H9 (cell line): ENCODE data around the gene NACC1. TPM values are rescaled to one million over a fixed set of nuclear protein-coding genes. Genes with fewer than 3 reads are reported as not detected.

ENCODE experiments used
- DNase-seq: peaks from one replicate; pipeline ENCODE4 v3.0.0-alpha.2; 2017
- H2AFZ ChIP-seq: one replicate; pipeline ENCODE4 v1.6.1; 2013; ENCODE audit warnings: mild to moderate bottlenecking, low read length, control low read depth, moderate library complexity
- H2AK5ac ChIP-seq: 2 replicates; pipeline ENCODE4 v1.6.1; 2013; ENCODE audit warnings: low read length, control low read depth, mixed read lengths; ENCODE audit not compliant: insufficient read length
- H2BK120ac ChIP-seq: one replicate; pipeline ENCODE4 v1.6.1; 2013; ENCODE audit warnings: low read depth, mild to moderate bottlenecking, low read length, control low read depth, inconsistent platforms; ENCODE audit not compliant: poor library complexity, severe bottlenecking
- H2BK12ac ChIP-seq: 2 replicates; pipeline ENCODE4 v1.6.1; 2013; ENCODE audit warnings: low read length, control low read depth, mixed read lengths, low read depth; ENCODE audit not compliant: insufficient read length
- H2BK15ac ChIP-seq: 2 replicates; pipeline ENCODE4 v1.6.1; 2013; ENCODE audit warnings: low read depth, low read length, control low read depth
- H2BK20ac ChIP-seq: one replicate; pipeline ENCODE4 v1.6.1; 2013; ENCODE audit warnings: low read depth, mild to moderate bottlenecking, low read length, control low read depth, inconsistent platforms; ENCODE audit not compliant: poor library complexity, severe bottlenecking
- H2BK5ac ChIP-seq: 2 replicates; pipeline ENCODE4 v1.6.1; 2013; ENCODE audit warnings: low read length, control low read depth, mixed read lengths; ENCODE audit not compliant: insufficient read length
- H3K14ac ChIP-seq: 2 replicates; pipeline ENCODE4 v1.6.1; 2013; ENCODE audit warnings: low read length, control low read depth; ENCODE audit not compliant: insufficient read depth
- H3K18ac ChIP-seq: 2 replicates; pipeline ENCODE4 v1.6.1; 2013; ENCODE audit warnings: low read depth, mild to moderate bottlenecking, mixed read lengths, low read length, control low read depth; ENCODE audit not compliant: insufficient read length
- H3K23ac ChIP-seq: 2 replicates; pipeline ENCODE4 v1.6.1; 2013; ENCODE audit warnings: low read length, control low read depth, mixed read lengths, low read depth; ENCODE audit not compliant: insufficient read length
- H3K23me2 ChIP-seq: 2 replicates; pipeline ENCODE4 v1.6.1; 2013; ENCODE audit warnings: low read depth, mild to moderate bottlenecking, mixed read lengths, low read length, control low read depth; ENCODE audit not compliant: insufficient read length, poor library complexity, severe bottlenecking
- H3K27ac ChIP-seq: 2 replicates; pipeline ENCODE4 v1.5.1; 2013; ENCODE audit warnings: low read length, control low read depth, mixed read lengths, low read depth; ENCODE audit not compliant: insufficient read length
- H3K27me3 ChIP-seq: 2 replicates; pipeline ENCODE4 v1.6.1; 2013; ENCODE audit warnings: low read length, control low read depth, inconsistent platforms; ENCODE audit not compliant: insufficient read depth
- H3K4ac ChIP-seq: 2 replicates; pipeline ENCODE4 v1.6.1; 2013; ENCODE audit warnings: low read depth, mild to moderate bottlenecking, control low read depth, inconsistent platforms, low read length, moderate library complexity
- H3K4me1 ChIP-seq: 2 replicates; pipeline ENCODE4 v1.6.1; 2013; ENCODE audit warnings: low read length, control low read depth, inconsistent platforms; ENCODE audit not compliant: insufficient read depth
- H3K4me2 ChIP-seq: 2 replicates; pipeline ENCODE4 v1.6.1; 2013; ENCODE audit warnings: low read length, control low read depth, mixed read lengths; ENCODE audit not compliant: insufficient read length, insufficient read depth
- H3K56ac ChIP-seq: 2 replicates; pipeline ENCODE4 v1.6.1; 2013; ENCODE audit warnings: low read depth, mild to moderate bottlenecking, mixed read lengths, low read length, control low read depth; ENCODE audit not compliant: insufficient read length
- H3K79me1 ChIP-seq: 2 replicates; pipeline ENCODE4 v1.6.1; 2013; ENCODE audit warnings: low read depth, mild to moderate bottlenecking, moderate library complexity, low read length, control low read depth, inconsistent platforms; ENCODE audit not compliant: insufficient read depth, poor library complexity, severe bottlenecking
- H3K79me2 ChIP-seq: 2 replicates; pipeline ENCODE4 v1.6.1; 2013; ENCODE audit warnings: low read length, control low read depth, inconsistent platforms; ENCODE audit not compliant: insufficient read depth
- H3K9ac ChIP-seq: 2 replicates; pipeline ENCODE4 v1.6.1; 2013; ENCODE audit warnings: low read length, control low read depth, mixed read lengths; ENCODE audit not compliant: insufficient read length; ENCODE audit errors: extremely low read depth
- H3K9me3 ChIP-seq: one replicate; pipeline ENCODE4 v1.6.1; 2013; ENCODE audit warnings: low read depth, low read length, inconsistent platforms; ENCODE audit not compliant: control insufficient read depth
- H3T11ph ChIP-seq: one replicate; pipeline ENCODE4 v1.6.1; 2013; ENCODE audit warnings: mild to moderate bottlenecking, low read length, control low read depth, inconsistent platforms
- H4K20me1 ChIP-seq: one replicate; pipeline ENCODE4 v1.6.1; 2013; ENCODE audit not compliant: control insufficient read depth, insufficient read length, insufficient read depth
- H4K5ac ChIP-seq: 2 replicates; pipeline ENCODE4 v1.6.1; 2013; ENCODE audit warnings: low read depth, mild to moderate bottlenecking, mixed read lengths, low read length, control low read depth; ENCODE audit not compliant: insufficient read length
- H4K8ac ChIP-seq: replicated peaks from 2 replicates; pipeline ENCODE4 v1.6.1; 2013; ENCODE audit warnings: low read length, control low read depth, mixed read lengths, low read depth; ENCODE audit not compliant: insufficient read length
- H4K91ac ChIP-seq: 2 replicates; pipeline ENCODE4 v1.6.1; 2013; ENCODE audit warnings: low read depth, mild to moderate bottlenecking, moderate library complexity, mixed read lengths, low read length, control low read depth; ENCODE audit not compliant: insufficient read length
- H3K27ac Mint-ChIP-seq, 3 experiments: 2 replicates in 2 of 3; 3 replicates in 1 of 3; pipeline ENCODE4 v1.8.0; 2020 to 2021; ENCODE audit warnings: mixed read lengths in 3 of 3, mild to moderate bottlenecking in 1 of 3, moderate library complexity in 1 of 3
- H3K27me3 Mint-ChIP-seq: 2 replicates; pipeline ENCODE4 v1.8.0; 2021; ENCODE audit warnings: low read depth, mild to moderate bottlenecking, moderate library complexity, mixed read lengths
- H3K36me3 Mint-ChIP-seq, 3 experiments: 2 replicates in 2 of 3; 3 replicates in 1 of 3; pipeline ENCODE4 v1.8.0; 2020 to 2021; ENCODE audit warnings: low read depth in 3 of 3, mixed read lengths in 3 of 3; ENCODE audit not compliant: insufficient read depth in 1 of 3
- H3K4me1 Mint-ChIP-seq, 2 experiments: 2 replicates each; pipeline ENCODE4 v1.8.0; 2020; ENCODE audit warnings: mixed read lengths in 2 of 2
- H3K4me3 Mint-ChIP-seq, 2 experiments: 2 replicates in 1 of 2; 3 replicates in 1 of 2; pipeline ENCODE4 v1.8.0; 2020 to 2021; ENCODE audit warnings: mild to moderate bottlenecking in 2 of 2, mixed read lengths in 2 of 2, moderate library complexity in 1 of 2
- H3K9me3 Mint-ChIP-seq, 2 experiments: 2 replicates in 1 of 2; 3 replicates in 1 of 2; pipeline ENCODE4 v1.8.0; 2020; ENCODE audit warnings: mild to moderate bottlenecking in 2 of 2, mixed read lengths in 2 of 2, moderate library complexity in 1 of 2
- WGBS: extraction: QIAGEN DNeasy Blood & Tissue Kit; methylation state at CpG from one replicate; pipeline ENCODE4 v1.1.7; 2013; ENCODE audit warnings: missing lambda C conversion rate, low lambda C conversion rate, mixed read lengths; ENCODE audit not compliant: insufficient read length; ENCODE audit errors: extremely low coverage; 5-methylcytosine and 5-hydroxymethylcytosine counted together
- total RNA-seq: library from RNA; stranded (reverse); gene quantifications from 2 replicates; pipeline ENCODE4 v1.2.1, GENCODE V29; 2021
- TF ChIP-seq, protein P1 (sequence below): fragments of 200-600 bp; sonication (generic); conservative IDR thresholded peaks from 3 replicates; pipeline ENCODE4 v1.8.0; 2021; ENCODE audit warnings: antibody characterized with exemption, mild to moderate bottlenecking

The NACC1 gene
- total RNA-seq, 1 experiment from 2014 or later = 198 TPM

DNA sequence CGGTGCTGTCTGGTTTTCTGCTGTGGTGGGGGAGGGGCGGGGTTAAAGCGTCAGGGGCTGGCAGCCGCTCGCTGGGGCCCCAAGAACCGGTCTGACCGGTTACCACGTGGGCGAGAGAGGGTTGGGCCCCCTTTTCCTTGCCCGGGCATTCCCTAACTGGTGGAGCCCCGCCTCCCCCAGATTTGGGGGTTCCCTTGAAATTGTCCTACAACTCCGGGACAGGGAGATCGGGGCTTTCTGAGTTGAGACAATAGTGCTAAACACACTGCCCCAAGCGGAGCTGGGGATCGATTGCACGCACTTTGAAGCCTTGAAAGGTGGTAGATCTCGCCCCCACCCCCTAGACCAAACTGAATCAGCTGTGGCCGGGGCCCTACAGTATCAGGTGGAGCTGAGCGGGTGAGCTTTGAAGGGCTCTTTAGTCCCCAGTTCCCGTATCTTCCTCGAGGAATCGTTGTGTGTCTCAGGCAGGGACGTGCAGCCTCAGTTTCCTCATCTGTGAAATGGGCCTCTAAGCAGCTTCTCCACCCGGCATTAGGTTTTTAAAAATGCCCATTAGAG, 36.9 kb downstream of the NACC1 start:
- H3K4me3 Mint-ChIP-seq = peak overlapping the region; percentile 96 to 97
- H3K23ac ChIP-seq = no peak overlapping the region
- H4K20me1 ChIP-seq = no peaks in the 10 kb centered on the region
- peak overlapping the region; percentile 78 for H3K4me2 ChIP-seq
- peaks cover 17% of the 10 kb centered on the region; the same call in 1 of the 2 replicates for H3K79me2 ChIP-seq
- H2BK15ac ChIP-seq = no peak overlapping the region
- no peaks in the 10 kb centered on the region for H3K27me3 ChIP-seq
- WGBS = no CpG with 5 or more reads among the region's 24 CpGs
- H4K5ac ChIP-seq = peak overlapping the region; percentile 39
- peak overlapping the region; percentile 32; the same call in 1 of the 2 replicates for H3K14ac ChIP-seq
- no peaks in the 10 kb centered on the region for H3K79me1 ChIP-seq
- no peak overlapping the region for H2BK12ac ChIP-seq
- H2BK5ac ChIP-seq = no peak overlapping the region
- no peak overlapping the region for H2BK20ac ChIP-seq
- peaks cover 8 to 9% of the 10 kb centered on the region in 2 experiments; a peak in 3 of 5 replicates for H3K9me3 Mint-ChIP-seq
- no peak overlapping the region for H2AFZ ChIP-seq
- H3K27ac Mint-ChIP-seq = peak overlapping the region; percentile 98 to 99 (median 99)
- H4K8ac ChIP-seq = no peak overlapping the region
- DNase-seq = peak; percentile 92
- no peak overlapping the region for H3T11ph ChIP-seq
- no peaks in the 10 kb centered on the region for H3K9me3 ChIP-seq
- H3K36me3 Mint-ChIP-seq = peaks cover 14 to 21% (median 18%) of the 10 kb centered on the region in 3 experiments
- H3K27ac ChIP-seq = peak overlapping the region; percentile 84
- peaks cover 16% of the 10 kb centered on the region for H3K23me2 ChIP-seq
- H4K91ac ChIP-seq = no peak overlapping the region
- peaks cover 17 to 23% of the 10 kb centered on the region in 2 experiments for H3K4me1 Mint-ChIP-seq
- TF ChIP-seq, protein P1, sequence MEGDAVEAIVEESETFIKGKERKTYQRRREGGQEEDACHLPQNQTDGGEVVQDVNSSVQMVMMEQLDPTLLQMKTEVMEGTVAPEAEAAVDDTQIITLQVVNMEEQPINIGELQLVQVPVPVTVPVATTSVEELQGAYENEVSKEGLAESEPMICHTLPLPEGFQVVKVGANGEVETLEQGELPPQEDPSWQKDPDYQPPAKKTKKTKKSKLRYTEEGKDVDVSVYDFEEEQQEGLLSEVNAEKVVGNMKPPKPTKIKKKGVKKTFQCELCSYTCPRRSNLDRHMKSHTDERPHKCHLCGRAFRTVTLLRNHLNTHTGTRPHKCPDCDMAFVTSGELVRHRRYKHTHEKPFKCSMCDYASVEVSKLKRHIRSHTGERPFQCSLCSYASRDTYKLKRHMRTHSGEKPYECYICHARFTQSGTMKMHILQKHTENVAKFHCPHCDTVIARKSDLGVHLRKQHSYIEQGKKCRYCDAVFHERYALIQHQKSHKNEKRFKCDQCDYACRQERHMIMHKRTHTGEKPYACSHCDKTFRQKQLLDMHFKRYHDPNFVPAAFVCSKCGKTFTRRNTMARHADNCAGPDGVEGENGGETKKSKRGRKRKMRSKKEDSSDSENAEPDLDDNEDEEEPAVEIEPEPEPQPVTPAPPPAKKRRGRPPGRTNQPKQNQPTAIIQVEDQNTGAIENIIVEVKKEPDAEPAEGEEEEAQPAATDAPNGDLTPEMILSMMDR = peak; percentile 42; the same call in 2 of the 3 replicates
- no peak overlapping the region for H2BK120ac ChIP-seq
- H3K9ac ChIP-seq = peak overlapping the region; percentile 55
- peak overlapping the region; percentile 7 for H2AK5ac ChIP-seq
- H3K18ac ChIP-seq = peak overlapping the region; percentile 71
- no peak overlapping the region for H3K56ac ChIP-seq
- H3K27me3 Mint-ChIP-seq = peaks cover 12% of the 10 kb centered on the region
- H3K4me1 ChIP-seq = no peaks in the 10 kb centered on the region; the same call in 1 of the 2 replicates
- no peak overlapping the region; the same call in 1 of the 2 replicates for H3K4ac ChIP-seq
